Uterus (tissue), 4 donors: ENCODE results near the gene ZFP36L2. TPM values are rescaled to one million over a fixed set of nuclear protein-coding genes. Genes with fewer than 3 reads are reported as not detected.
A peak's percentile ranks its signal among the peaks of the same experiment; 100 is the strongest.

Experiments
- DNase-seq, 2 donors: peaks; one replicate each; pipeline ENCODE4 v3.0.0-alpha.2; 2019 to 2020
- H3K27ac ChIP-seq, 2 donors: fragments of 200-600 bp; sonication (generic); 1 replicate in 1 of 2; 2 replicates in 1 of 2; pipeline ENCODE4 v1.5.1; 2016 to 2018
- H3K27me3 ChIP-seq, 2 donors: fragments of 200-600 bp; sonication (generic); one replicate each; pipeline ENCODE4 v1.5.1; 2018 to 2019; ENCODE audit warnings: control low read depth in 1 of 2
- H3K36me3 ChIP-seq, 2 donors: fragments of 200-600 bp; sonication (generic); one replicate each; pipeline ENCODE4 v1.5.1; 2019; ENCODE audit warnings: control low read depth in 1 of 2
- H3K4me1 ChIP-seq, 2 donors: fragments of 200-600 bp; sonication (generic); one replicate each; pipeline ENCODE4 v1.5.1; 2018 to 2019; ENCODE audit warnings: control low read depth in 1 of 2
- H3K4me3 ChIP-seq, 2 donors: fragments of 200-600 bp; sonication (generic); 1 replicate in 1 of 2; 2 replicates in 1 of 2; pipeline ENCODE4 v1.5.1; 2018 to 2019; ENCODE audit warnings: mild to moderate bottlenecking in 1 of 2
- H3K9me3 ChIP-seq, 2 donors: fragments of 200-600 bp; sonication (generic); one replicate each; pipeline ENCODE4 v1.5.1; 2019; ENCODE audit warnings: control low read depth in 1 of 2
- CTCF ChIP-seq, 4 experiments: fragments of 200-600 bp in 2 of 4; fragments of 450-650 bp in 2 of 4; sonication (generic) in 2 of 4; IDR thresholded peaks; one replicate each; pipeline ENCODE4 v1.5.1; 2016 to 2019; ENCODE audit warnings: antibody characterized with exemption in 4 of 4, mild to moderate bottlenecking in 2 of 4, moderate library complexity in 1 of 4
- POLR2A ChIP-seq, 2 donors: fragments of 450-650 bp; IDR thresholded peaks; one replicate each; pipeline ENCODE4 v1.6.1; 2016; ENCODE audit warnings: antibody characterized with exemption in 2 of 2, mild to moderate bottlenecking in 1 of 2, moderate library complexity in 1 of 2
- intact Hi-C: fragments of 100-400 bp; cut with DNase I; formaldehyde crosslinking; loops from one replicate; pipeline ENCODE4 v1.15.1; 2023; ENCODE audit warnings: low total_unique reads
- total RNA-seq, 4 donors: library from RNA; depleted of rRNA in 3 of 4; stranded (reverse); fragments of >200 nt in 3 of 4; gene quantifications; one replicate each; pipeline versions ENCODE4 v1.1.0 to v1.2.4, GENCODE V29; 2014 to 2023
- donor health status: DM: yes; HTN: yes; CAD: no.

Gene ZFP36L2
- total RNA-seq, 4 donors from 2014 or later, result 18.2 to 209 (median 67.2) TPM

- no peaks in the 10 kb centered on the region for H3K36me3 ChIP-seq
- H3K4me3 ChIP-seq, result no peak overlapping the region
- H3K4me1 ChIP-seq, result peaks cover 0 to 3% of the 10 kb centered on the region in 2 donors
- no peak overlapping the region for H3K27ac ChIP-seq
- TF ChIP-seq POLR2A (IDR thresholded peaks at IDR 0.05) (no peak), CTCF (IDR thresholded peaks at IDR 0.05) (no peak)
- no peaks in the 10 kb centered on the region for H3K27me3 ChIP-seq
- no peaks in the 10 kb centered on the region for H3K9me3 ChIP-seq
- DNase-seq, result no peak
- intact Hi-C loops, result no loop called here
These were observed 37.6 kb downstream of the ZFP36L2 start for GRCh38 chr2:43188561-43189386.

- intact Hi-C loops, result no loop called here
- TF ChIP-seq CTCF (IDR thresholded peaks at IDR 0.05) (no peak), POLR2A (IDR thresholded peaks at IDR 0.05) (no peak)
- peak; percentile 69 to 72 for DNase-seq
- Histone ChIP-seq H3K4me1 (peaks cover 0 to 3% of the 10 kb centered on the region in 2 donors), H3K27me3 (no peaks in the 10 kb centered on the region), H3K9me3 (no peaks in the 10 kb centered on the region), H3K4me3 (no peak overlapping the region), H3K27ac (peak overlapping the region; percentile 15 to 60), H3K36me3 (no peaks in the 10 kb centered on the region)
These were observed 39.6 kb downstream of the ZFP36L2 start for GRCh38 chr2:43186679-43187374.

- Histone ChIP-seq H3K27ac (peak overlapping the region; percentile 15 to 60), H3K27me3 (no peaks in the 10 kb centered on the region), H3K4me3 (no peak overlapping the region), H3K36me3 (no peaks in the 10 kb centered on the region), H3K9me3 (no peaks in the 10 kb centered on the region), H3K4me1 (peaks cover 0 to 3% of the 10 kb centered on the region in 2 donors)
- DNase-seq, result no peak
- no peak for TF ChIP-seq POLR2A (IDR thresholded peaks at IDR 0.05)
- no peak for TF ChIP-seq CTCF (IDR thresholded peaks at IDR 0.05)
- intact Hi-C loops, result no loop called here
These were observed 40.1 kb downstream of the ZFP36L2 start for GRCh38 chr2:43186321-43186678.

- DNase-seq, result no peak
- Histone ChIP-seq H3K4me1 (peaks cover 0 to 3% of the 10 kb centered on the region in 2 donors), H3K36me3 (no peaks in the 10 kb centered on the region), H3K4me3 (no peak overlapping the region), H3K27ac (no peak overlapping the region), H3K27me3 (no peaks in the 10 kb centered on the region), H3K9me3 (no peaks in the 10 kb centered on the region)
- intact Hi-C loops, result no loop called here
- TF ChIP-seq CTCF (IDR thresholded peaks at IDR 0.05), result no peak
- no peak for TF ChIP-seq POLR2A (IDR thresholded peaks at IDR 0.05)
These were observed 41.3 kb downstream of the ZFP36L2 start for GRCh38 chr2:43185146-43185545.

GRCh38 chr2:43184339-43184895 is 42.0 kb downstream of the ZFP36L2 start:
- H3K4me1 ChIP-seq, result peaks cover 3% of the 10 kb centered on the region in 2 donors
- no peaks in the 10 kb centered on the region for H3K9me3 ChIP-seq
- no peak overlapping the region for H3K27ac ChIP-seq
- H3K27me3 ChIP-seq, result no peaks in the 10 kb centered on the region
- no peak overlapping the region for H3K4me3 ChIP-seq
- DNase-seq, result no peak
- no peaks in the 10 kb centered on the region for H3K36me3 ChIP-seq
- no peak for TF ChIP-seq CTCF (IDR thresholded peaks at IDR 0.05)
- no peak for TF ChIP-seq POLR2A (IDR thresholded peaks at IDR 0.05)
- intact Hi-C loops, result no loop called here
